Erythroblast (primary cell): ENCODE measurements around the gene ST8SIA5.

Experiments used
- DNase-seq, 2 experiments: peaks; one replicate each; lab custom pipeline; 2025; lab: John Stamatoyannopoulos, UW
- GATA1 ChIP-seq: IDR thresholded peaks from 2 replicates; pipeline ENCODE4 v1.6.1; 2011; ENCODE audit warnings: low read depth, mild to moderate bottlenecking, control low read depth, low read length, moderate library complexity
- POLR2A ChIP-seq: IDR thresholded peaks from 2 replicates; pipeline ENCODE4 v1.6.1; 2011; ENCODE audit warnings: mild to moderate bottlenecking, low read length

Gene ST8SIA5

GRCh38 chr18:46660957-46661749, 95.7 kb downstream of the ST8SIA5 start:
- TF ChIP-seq GATA1 (no peak), POLR2A (no peak)
- no peak for DNase-seq

GRCh38 chr18:46659484-46659883, 97.4 kb downstream of the ST8SIA5 start:
- TF ChIP-seq GATA1 (no peak), POLR2A (no peak)
- no peak for DNase-seq

GRCh38 chr18:46657115-46657955, 99.5 kb downstream of the ST8SIA5 start, which contains the start of gene LOXHD1:
TSS of gene LOXHD1 (minus strand) at chr18:46657220. CDS start at chr18:46657033, 187 bp downstream.
- TF ChIP-seq GATA1 = no peak
- TF ChIP-seq POLR2A = no peak
- DNase-seq = no peak

- TF ChIP-seq POLR2A (no peak), GATA1 (no peak)
- no peak for DNase-seq
Observed at GRCh38 chr18:46656326-46657114, 100.3 kb downstream of the ST8SIA5 start.

GRCh38 chr18:46652372-46652771, 104.5 kb downstream of the ST8SIA5 start:
- TF ChIP-seq POLR2A (no peak), GATA1 (no peak)
- no peak for DNase-seq

- no peak for DNase-seq
- no peak for TF ChIP-seq POLR2A
- no peak for TF ChIP-seq GATA1
Observed at GRCh38 chr18:46650681-46651080, 106.2 kb downstream of the ST8SIA5 start.

GRCh38 chr18:46649071-46649862, 107.6 kb downstream of the ST8SIA5 start:
- no peak for DNase-seq
- TF ChIP-seq POLR2A = no peak
- TF ChIP-seq GATA1 = no peak

GRCh38 chr18:46646468-46646867, 110.4 kb downstream of the ST8SIA5 start:
- no peak for TF ChIP-seq POLR2A
- TF ChIP-seq GATA1 = no peak
- DNase-seq = no peak

- TF ChIP-seq GATA1 (no peak), POLR2A (no peak)
- DNase-seq = no peak
Observed at GRCh38 chr18:46642561-46642960, 114.3 kb downstream of the ST8SIA5 start.

GRCh38 chr18:46641917-46642316, 114.9 kb downstream of the ST8SIA5 start:
- DNase-seq = no peak
- no peak for TF ChIP-seq POLR2A
- no peak for TF ChIP-seq GATA1

- no peak for DNase-seq
Observed at GRCh38 chr18:46639386-46639785, 117.5 kb downstream of the ST8SIA5 start.

GRCh38 chr18:46636040-46636630, 120.7 kb downstream of the ST8SIA5 start:
- DNase-seq = no peak
- no peak for TF ChIP-seq POLR2A
- TF ChIP-seq GATA1 = no peak

More at GRCh38 chr18:46639386-46639785, 117.5 kb downstream of the ST8SIA5 start:
- TF ChIP-seq GATA1 (no peak), POLR2A (no peak)
